ENCODE data around the gene SNRPA1. TPM values are rescaled to one million over a fixed set of nuclear protein-coding genes. Genes with fewer than 3 reads are reported as not detected.

SNRPA1 gene
- total RNA-seq, 1 donor from 2014 or later, result 26.8 TPM

DNA sequence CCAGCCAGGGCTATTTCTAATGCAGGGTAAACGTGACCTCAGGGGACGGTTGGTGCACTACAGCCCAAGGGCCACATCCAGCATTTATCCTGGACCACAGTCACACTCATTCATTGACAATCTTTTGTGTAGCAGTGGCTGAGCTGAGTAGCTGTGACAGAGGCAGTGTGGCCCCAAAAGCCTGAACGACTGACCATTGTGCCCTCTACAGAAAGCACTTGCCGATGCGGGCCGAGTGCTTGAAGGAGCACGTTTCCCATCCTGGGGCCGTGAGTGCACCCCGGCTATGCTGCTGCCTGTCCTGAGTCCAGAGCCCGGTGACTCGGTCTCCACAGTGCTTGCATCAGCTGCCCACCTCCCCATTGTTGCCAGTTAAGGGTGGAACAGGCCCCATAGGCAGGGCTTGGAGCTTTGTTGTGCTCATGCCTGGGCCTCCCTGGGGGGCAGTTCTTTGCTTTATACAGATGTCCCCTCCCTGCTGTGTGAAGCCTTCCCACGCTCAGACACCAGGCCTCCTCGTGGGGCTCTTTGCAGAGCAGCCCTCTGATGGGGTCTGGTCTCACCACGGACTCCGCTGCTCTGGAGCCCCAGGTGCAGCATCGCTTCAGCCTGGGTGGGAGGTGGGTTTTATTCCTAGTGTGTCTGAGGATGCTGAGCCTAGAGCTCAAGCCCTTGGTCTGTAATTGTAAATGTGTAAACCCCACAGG is 13.0 kb upstream of the SNRPA1 start:
- intact Hi-C loops (cut with micrococcal nuclease), result no loop called here
- Histone ChIP-seq H3K9me3 (replicated peaks) (no peaks in the 10 kb centered on the region), H3K27me3 (ENCODE audit: low read depth) (no peaks in the 10 kb centered on the region), H3K4me3 (no peak overlapping the region), H3K4me1 (no peaks in the 10 kb centered on the region), H3K36me3 (peaks cover 3% of the 10 kb centered on the region), H3K27ac (replicated peaks) (no peak overlapping the region)
- no peak for DNase-seq
- TF ChIP-seq, protein P1, sequence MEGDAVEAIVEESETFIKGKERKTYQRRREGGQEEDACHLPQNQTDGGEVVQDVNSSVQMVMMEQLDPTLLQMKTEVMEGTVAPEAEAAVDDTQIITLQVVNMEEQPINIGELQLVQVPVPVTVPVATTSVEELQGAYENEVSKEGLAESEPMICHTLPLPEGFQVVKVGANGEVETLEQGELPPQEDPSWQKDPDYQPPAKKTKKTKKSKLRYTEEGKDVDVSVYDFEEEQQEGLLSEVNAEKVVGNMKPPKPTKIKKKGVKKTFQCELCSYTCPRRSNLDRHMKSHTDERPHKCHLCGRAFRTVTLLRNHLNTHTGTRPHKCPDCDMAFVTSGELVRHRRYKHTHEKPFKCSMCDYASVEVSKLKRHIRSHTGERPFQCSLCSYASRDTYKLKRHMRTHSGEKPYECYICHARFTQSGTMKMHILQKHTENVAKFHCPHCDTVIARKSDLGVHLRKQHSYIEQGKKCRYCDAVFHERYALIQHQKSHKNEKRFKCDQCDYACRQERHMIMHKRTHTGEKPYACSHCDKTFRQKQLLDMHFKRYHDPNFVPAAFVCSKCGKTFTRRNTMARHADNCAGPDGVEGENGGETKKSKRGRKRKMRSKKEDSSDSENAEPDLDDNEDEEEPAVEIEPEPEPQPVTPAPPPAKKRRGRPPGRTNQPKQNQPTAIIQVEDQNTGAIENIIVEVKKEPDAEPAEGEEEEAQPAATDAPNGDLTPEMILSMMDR (IDR thresholded peaks at IDR 0.05; ENCODE audit: borderline replicate concordance), result no peak

DNA sequence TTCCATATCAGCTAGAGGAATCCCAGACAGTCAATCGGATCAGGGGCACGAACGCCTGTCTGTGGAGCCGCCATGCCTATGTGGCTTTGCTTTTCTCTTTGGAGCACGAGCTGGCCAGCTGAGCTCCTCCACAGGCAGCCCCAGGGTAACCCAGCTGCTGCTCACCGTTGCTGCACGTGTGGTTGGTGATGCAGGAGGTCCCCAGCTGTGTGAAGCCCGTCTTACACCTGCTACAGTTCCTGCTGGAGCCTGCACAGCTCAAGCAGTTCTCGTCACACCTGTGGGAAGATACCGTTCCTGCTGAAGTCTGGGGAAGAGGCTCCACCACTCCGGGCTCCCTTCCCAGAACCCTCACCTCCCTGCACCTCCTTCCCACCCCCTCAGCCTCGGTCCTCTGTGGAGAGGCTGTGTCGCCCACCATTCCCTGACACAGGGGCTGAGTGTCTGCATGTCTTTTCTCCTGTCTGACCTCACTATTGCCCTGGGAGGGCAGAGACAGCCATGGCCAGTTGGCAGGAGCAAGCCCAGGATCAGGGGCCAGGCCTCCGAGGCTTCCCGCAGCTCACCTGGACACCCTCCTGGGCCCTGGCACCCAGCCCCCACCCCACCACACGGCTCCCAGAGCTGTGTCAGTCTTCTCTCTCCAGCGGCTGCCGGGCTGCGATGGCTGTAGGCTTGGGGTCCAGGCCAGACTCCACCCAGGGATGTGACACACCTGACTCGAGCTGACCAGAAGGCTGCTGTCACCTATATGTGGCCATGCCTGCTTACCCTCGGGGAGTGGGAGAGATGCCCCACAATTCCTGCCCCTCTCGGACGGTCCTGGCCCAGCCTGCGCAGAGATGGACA is 12.2 kb upstream of the SNRPA1 start:
- DNase-seq, result no peak
- Histone ChIP-seq H3K36me3 (peaks cover 3% of the 10 kb centered on the region), H3K27me3 (ENCODE audit: low read depth) (no peaks in the 10 kb centered on the region), H3K4me3 (no peak overlapping the region), H3K9me3 (replicated peaks) (no peaks in the 10 kb centered on the region), H3K27ac (replicated peaks) (no peak overlapping the region), H3K4me1 (no peaks in the 10 kb centered on the region)
- TF ChIP-seq, protein P1 (IDR thresholded peaks at IDR 0.05; ENCODE audit: borderline replicate concordance), result no peak
- intact Hi-C loops (cut with micrococcal nuclease), result no loop called here

GRCh38 chr15:101306341-101307047 is 11.4 kb upstream of the SNRPA1 start:
- Histone ChIP-seq H3K36me3 (peaks cover 3% of the 10 kb centered on the region), H3K9me3 (replicated peaks) (no peaks in the 10 kb centered on the region), H3K27me3 (ENCODE audit: low read depth) (no peaks in the 10 kb centered on the region), H3K27ac (replicated peaks) (no peak overlapping the region), H3K4me3 (no peak overlapping the region), H3K4me1 (no peaks in the 10 kb centered on the region)
- TF ChIP-seq, protein P1 (IDR thresholded peaks at IDR 0.05; ENCODE audit: borderline replicate concordance), result no peak
- intact Hi-C loops (cut with micrococcal nuclease), result no loop called here
- DNase-seq, result no peak

DNA sequence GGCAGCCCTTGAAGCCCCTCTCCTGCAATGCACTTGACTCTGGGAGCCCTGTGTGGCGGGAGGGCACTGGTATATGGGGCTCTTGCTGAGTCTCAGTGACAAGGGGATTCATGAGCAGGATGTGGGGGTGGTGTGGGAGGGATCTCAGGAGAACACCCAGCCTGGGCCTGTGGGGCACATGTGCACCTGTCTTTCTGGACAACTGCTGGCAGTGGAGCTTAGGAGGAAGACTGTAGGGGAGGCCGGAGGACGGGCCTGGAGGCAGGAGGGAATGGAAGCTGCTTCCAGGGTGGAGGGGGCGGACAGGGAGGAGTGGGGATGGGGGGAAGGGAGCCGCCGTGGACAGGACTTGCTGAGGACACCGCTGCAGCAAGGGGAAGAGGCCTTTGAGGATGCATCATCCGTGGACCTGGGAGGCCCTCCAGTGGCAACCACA is 10.8 kb upstream of the SNRPA1 start:
- DNase-seq, result no peak
- intact Hi-C loops (cut with micrococcal nuclease), result no loop called here
- no peak overlapping the region for H3K4me3 ChIP-seq
- peaks cover 3% of the 10 kb centered on the region for H3K36me3 ChIP-seq
- H3K27me3 ChIP-seq (ENCODE audit: low read depth), result no peaks in the 10 kb centered on the region
- H3K4me1 ChIP-seq, result no peaks in the 10 kb centered on the region
- no peaks in the 10 kb centered on the region for H3K9me3 ChIP-seq (replicated peaks)
- TF ChIP-seq, protein P1 (IDR thresholded peaks at IDR 0.05; ENCODE audit: borderline replicate concordance), result no peak
- H3K27ac ChIP-seq (replicated peaks), result no peak overlapping the region

- Histone ChIP-seq H3K9me3 (replicated peaks) (no peaks in the 10 kb centered on the region), H3K4me1 (peaks cover 5% of the 10 kb centered on the region), H3K36me3 (no peaks in the 10 kb centered on the region), H3K27me3 (ENCODE audit: low read depth) (no peaks in the 10 kb centered on the region), H3K27ac (replicated peaks) (no peak overlapping the region), H3K4me3 (no peak overlapping the region)
- intact Hi-C loops (cut with micrococcal nuclease), result no loop called here
- TF ChIP-seq, protein P1 (IDR thresholded peaks at IDR 0.05; ENCODE audit: borderline replicate concordance), result no peak
- DNase-seq, result no peak
Observed at GRCh38 chr15:101303408-101303807, 8.4 kb upstream of the SNRPA1 start.

Data from left ventricle myocardium inferior (tissue), 1 donor.